AG09319 (cell line): ENCODE results near the gene PKD1L1.

ENCODE experiments used
- DNase-seq: peaks from one replicate; pipeline ENCODE4 v3.0.0-alpha.2; 2010; ENCODE audit warnings: low read depth; ENCODE audit errors: extremely low read depth
- CTCF ChIP-seq: IDR thresholded peaks from 2 replicates; pipeline ENCODE4 v1.5.1; 2011; ENCODE audit warnings: low read depth, mild to moderate bottlenecking, inconsistent platforms, low read length, moderate library complexity

The PKD1L1 gene

GRCh38 chr7:47941136-47941844 is 7.0 kb downstream of the PKD1L1 start:
- no peak for DNase-seq

GRCh38 chr7:47940088-47941013 is 7.9 kb downstream of the PKD1L1 start:
- no peak for TF ChIP-seq CTCF
- DNase-seq, result no peak

More at GRCh38 chr7:47941136-47941844, 7.0 kb downstream of the PKD1L1 start:
- no peak for TF ChIP-seq CTCF

GRCh38 chr7:47939425-47940036 is 8.7 kb downstream of the PKD1L1 start:
- no peak for DNase-seq

GRCh38 chr7:47938574-47939165 is 9.6 kb downstream of the PKD1L1 start:
- no peak; the same call in 1 of the 2 replicates for TF ChIP-seq CTCF
- DNase-seq, result no peak

More at GRCh38 chr7:47939425-47940036, 8.7 kb downstream of the PKD1L1 start:
- TF ChIP-seq CTCF, result no peak

GRCh38 chr7:47937711-47938573 is 10.3 kb downstream of the PKD1L1 start:
- no peak for DNase-seq
- TF ChIP-seq CTCF, result no peak

- TF ChIP-seq CTCF, result no peak
- no peak for DNase-seq
Observed at GRCh38 chr7:47937065-47937687, 11.1 kb downstream of the PKD1L1 start.
